ENCODE measurements around the gene FANCC.
"Not testable (repeated sequence)": the region's sequence is repeated elsewhere in the genome, so short reads cannot be mapped to it uniquely, and the experiment has no call there.

Gene FANCC

DNA sequence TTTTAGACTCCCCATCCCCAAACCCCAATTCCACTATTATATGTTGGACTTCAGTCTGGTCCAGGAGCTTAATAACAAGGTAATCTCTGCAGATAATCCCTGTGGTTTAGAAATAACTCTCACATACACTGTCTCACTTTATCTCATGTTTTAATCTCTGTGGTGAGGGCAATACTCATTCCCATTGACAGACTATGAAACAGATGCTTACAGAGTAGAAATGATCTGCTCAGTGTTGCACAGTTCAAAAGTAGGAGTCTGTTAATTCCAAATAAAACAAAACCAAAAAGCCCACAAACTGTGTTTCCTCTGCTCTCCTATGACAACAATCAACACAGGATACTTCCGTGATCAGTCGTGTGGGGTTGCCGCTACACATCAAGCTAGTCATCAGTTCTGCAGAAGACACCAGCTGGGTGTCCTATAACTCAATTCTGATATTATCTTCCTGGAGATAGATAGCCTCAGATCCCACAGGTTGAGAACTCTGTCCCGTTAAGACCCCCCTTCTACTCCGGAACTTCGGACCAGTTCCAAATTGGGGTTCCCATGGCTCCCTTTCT is 26.3 kb upstream of the FANCC start:
- no peak overlapping the region for H3K4me3 ChIP-seq (ENCODE audit: low read length)
- TF ChIP-seq ZNF274 (IDR thresholded peaks at IDR 0.05; ENCODE audit: low read depth, low read length): no peak

DNA sequence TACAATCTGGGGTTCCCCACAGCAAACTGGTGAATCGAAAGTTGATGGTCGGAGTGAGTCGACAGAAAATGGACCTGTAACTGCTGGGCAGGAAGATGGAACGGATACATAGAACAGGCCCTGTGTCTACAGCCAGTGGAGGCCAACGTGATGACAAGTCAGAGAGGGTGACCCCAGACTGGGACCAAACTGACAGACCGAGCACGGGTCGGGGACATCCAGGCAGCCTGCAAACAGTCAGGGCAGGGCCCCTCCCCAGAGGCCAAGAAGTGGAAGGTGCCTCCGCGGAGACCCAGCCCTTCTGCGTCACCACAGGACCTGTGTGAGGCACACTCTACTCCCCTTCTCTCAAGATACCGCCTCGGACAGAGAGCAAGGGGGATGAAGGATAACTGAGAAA is 25.1 kb upstream of the FANCC start:
- H3K4me3 ChIP-seq (ENCODE audit: low read length): no peak overlapping the region
- no peak for TF ChIP-seq ZNF274 (IDR thresholded peaks at IDR 0.05; ENCODE audit: low read depth, low read length)

DNA sequence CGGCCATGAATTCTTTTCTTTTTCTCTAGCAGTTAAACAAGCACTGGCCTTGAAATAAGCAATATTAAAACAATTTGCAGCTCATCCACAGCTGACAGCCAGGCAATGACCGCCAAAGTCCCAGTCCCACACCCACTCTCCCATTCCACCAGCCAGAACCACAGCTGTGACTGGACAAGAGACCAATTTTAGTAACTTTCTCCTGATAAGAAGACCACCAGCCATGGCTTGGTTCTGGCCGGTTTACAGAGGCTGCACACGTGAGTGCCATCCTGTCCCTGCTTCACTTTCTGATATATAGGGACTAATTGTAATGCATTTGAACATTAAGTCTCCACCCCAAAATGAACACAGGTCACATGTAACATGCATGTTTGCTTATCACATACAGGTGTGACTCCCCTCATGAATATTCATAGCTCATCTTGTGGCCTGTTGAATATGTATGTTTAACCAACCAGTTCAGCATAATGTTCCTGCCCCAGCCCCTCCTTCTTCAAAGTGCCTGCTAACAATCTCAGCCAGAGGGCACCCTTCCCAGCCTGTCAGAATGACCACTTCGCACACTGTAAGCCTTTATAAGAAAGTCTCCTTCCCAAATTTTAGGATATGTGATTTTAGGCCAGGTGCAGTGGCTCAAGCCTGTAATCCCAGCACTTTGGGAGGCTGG is 23.9 kb upstream of the FANCC start:
- H3K4me3 ChIP-seq (ENCODE audit: low read length): no peak overlapping the region
- no peak for TF ChIP-seq ZNF274 (IDR thresholded peaks at IDR 0.05; ENCODE audit: low read depth, low read length)

DNA sequence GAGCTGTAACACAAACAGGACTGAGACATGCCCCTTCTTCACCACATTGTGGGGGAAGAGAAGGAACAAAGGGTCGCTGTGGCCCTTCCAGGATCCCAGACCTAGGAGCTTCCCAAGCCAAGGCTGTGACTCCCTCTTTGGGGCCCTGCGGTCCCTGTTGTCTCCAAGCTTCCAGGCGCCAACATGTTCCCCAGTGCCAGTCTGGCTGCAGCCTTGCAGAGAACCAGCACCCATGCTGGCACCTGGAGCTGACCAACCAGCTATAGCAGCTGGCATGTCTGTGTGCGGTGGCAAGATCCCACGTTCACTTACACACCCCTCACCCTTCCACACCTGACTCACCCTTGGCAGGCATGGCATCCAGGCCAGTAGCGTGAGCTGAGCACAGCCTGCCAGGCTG is 20.7 kb upstream of the FANCC start:
- H3K4me3 ChIP-seq (ENCODE audit: low read length): no peak overlapping the region
- TF ChIP-seq ZNF274 (IDR thresholded peaks at IDR 0.05; ENCODE audit: low read depth, low read length): no peak

DNA sequence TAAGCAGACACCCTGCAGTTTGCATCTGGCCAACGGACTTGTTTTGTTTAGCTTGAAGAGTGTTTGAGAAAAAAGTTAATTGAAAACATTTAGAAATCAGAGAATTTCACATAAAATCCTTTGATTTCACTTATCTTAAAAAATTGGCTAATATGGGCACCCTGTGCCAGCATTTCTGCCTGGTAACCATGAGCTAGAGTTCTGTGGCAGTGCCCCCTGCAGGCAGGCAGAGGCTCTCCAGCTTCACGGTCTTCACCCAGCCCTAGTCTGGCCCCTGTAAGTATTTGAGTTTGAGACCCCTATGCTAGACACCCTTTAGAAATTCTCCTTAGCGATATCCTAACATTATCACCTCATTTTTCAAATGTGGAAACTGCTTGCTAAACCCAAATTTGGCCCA is 18.8 kb upstream of the FANCC start:
- TF ChIP-seq ZNF274 (IDR thresholded peaks at IDR 0.05; ENCODE audit: low read depth, low read length): no peak
- no peak overlapping the region for H3K4me3 ChIP-seq (ENCODE audit: low read length)

DNA sequence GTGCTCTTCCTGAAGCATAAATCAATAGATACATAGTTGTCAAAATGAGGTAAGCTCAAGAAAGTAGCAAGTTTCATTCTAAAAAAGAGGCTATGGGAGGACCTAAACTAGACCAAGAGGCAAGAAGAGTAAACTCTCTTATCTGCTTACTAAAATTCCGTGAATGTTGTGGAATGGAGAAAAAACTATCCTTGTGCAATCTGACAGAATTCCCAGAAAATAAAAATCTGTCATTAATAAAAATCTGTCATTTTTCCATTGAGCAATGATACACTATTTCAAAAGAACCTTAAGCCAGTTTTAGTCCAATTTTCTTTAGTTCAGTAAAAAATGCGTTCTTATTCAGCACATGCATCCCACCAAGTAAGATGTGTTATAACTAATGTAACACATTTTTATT is 15.9 kb upstream of the FANCC start:
- no peak for TF ChIP-seq ZNF274 (IDR thresholded peaks at IDR 0.05; ENCODE audit: low read depth, low read length)

DNA sequence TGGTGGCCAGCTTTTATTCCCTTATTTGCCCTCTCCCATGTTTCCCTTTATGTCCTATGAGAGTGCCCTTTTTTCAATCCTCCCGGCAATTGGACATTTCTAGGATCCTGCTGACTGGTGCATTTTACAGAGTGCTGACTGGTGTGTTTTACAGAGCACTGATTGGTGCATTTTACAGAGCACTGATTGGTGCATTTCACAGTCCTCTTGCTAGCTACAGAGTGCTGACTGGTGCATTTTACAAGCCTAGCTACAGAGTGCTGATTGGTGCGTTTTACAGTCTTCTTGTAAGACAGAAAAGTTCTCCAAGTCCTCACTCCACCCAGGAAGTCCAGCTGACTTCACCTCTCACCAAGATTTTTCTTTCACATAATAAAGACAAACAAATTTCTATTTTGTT is 15.4 kb upstream of the FANCC start:
- no peak overlapping the region for H3K4me3 ChIP-seq (ENCODE audit: low read length)
- no peak for TF ChIP-seq ZNF274 (IDR thresholded peaks at IDR 0.05; ENCODE audit: low read depth, low read length)

More for the DNA sequence above, 15.9 kb upstream of the FANCC start:
- no peak overlapping the region for H3K4me3 ChIP-seq (ENCODE audit: low read length)

DNA sequence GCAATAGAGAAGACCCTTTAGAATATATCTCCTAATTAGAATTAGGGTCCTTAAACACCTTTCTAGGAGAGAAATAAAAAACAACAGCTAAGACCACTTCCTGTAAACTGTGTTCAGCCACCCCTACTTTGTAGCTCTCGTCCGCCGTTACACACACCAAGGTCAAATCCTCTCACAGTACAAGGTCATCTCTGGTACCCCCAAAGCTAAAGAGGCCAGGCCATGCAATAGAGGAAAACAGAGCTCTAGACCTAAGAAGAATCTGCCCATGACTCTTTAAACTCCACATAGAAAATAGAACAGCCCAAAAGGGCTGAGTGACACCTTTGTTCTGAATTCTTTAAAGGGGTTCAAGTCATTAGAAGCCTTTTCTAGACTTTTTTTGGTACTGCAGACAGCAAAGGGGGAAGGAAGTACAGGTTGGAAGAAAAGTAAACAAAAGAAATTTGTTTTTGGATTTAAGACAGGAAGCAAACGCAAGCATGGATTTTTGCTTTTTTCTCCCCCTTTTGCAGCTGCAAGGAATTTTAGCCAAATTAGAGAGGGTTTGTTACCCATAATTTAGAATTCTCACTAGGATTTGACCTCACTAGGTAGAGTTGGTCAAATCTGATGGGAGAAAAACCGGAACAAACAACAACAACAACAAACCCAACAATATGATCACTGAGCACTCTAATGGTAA is 13.4 kb upstream of the FANCC start:
- H3K4me3 ChIP-seq (ENCODE audit: low read length): no peak overlapping the region
- TF ChIP-seq ZNF274 (IDR thresholded peaks at IDR 0.05; ENCODE audit: low read depth, low read length): no peak

DNA sequence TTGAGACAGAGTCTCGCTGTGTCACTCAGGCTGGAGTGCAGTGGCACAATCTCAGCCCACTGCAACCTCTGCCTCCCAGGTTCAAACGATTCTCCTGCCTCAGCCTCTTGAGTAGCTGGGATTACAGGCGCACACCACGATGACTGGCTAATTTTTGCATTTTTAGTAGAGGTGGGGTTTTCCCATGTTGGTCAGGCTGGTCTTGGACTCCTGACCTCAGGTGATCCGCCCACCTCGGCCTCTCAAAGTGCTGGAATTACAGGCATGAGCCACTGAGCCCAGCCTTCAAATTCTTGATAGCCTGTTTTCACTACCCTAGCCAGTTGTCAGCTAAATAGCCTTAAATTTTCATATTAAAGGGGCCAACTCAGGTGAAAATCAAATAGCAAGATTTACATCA is 11.6 kb upstream of the FANCC start:
- not testable (repeated sequence) for H3K4me3 ChIP-seq (ENCODE audit: low read length)

DNA sequence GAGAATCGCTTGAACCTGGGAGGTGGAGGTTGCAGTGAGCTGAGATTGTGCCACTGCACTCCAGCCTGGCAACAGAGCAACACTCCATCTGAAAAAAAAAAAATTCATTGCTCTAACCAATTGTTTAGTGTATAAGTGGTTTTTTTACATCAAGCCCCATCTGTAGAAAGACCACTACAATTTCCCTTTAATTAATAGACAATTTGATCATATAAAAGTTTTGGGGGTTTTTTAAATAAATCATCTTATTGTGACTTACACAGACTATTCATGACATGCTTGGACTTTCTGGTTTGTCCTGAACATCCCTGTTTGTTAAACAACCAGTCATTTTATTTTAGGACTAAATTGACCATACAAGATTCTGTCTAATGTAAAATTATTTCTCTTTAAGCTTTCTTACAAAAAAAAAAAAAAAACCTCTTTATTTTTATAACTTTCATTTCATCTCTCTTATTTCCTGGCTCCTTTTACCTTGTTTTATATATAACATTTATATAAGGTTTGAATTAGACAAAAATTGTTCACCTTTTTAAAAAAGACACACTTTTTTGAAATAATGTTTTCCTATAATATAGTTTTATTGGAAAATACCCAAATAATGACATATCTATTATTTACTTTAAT is 9.8 kb upstream of the FANCC start:
- no peak for TF ChIP-seq ZNF274 (IDR thresholded peaks at IDR 0.05; ENCODE audit: low read depth, low read length)
- no peak overlapping the region for H3K4me3 ChIP-seq (ENCODE audit: low read length)

DNA sequence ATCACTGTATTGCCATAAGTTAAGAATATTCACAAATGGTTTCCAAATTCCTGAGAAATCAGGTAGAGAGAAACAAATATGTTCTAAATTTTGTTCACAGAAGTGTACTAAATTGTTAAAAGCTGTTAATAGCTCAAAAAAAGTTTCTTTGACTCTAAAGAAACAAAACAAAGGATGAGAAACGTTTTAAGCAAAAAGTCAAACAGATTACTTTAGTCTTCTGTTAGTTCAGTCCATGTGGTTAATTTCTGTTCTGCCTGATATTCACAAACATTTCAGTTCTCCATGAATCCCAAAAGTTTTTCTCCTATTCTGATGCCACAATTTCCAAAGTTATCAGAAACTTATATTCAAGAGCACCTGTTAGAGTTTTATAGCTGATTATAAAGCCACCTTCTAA is 7.7 kb upstream of the FANCC start:
- no peak overlapping the region for H3K4me3 ChIP-seq (ENCODE audit: low read length)
- TF ChIP-seq ZNF274 (IDR thresholded peaks at IDR 0.05; ENCODE audit: low read depth, low read length): no peak

DNA sequence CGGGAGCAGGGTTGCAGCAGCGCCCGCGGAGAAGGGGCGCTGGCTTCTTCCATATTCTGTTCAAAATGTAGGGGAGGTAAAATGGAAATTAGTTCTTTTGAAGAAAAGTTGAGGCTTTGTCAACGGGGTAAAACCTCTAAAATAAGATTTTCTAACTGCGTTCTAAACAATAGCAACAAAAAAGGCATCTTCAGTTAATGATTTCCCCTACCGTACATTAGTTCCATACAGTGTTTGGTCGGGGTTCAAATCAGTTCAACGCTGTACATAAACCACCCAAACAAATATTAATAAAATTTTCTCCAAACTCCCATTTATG is 343 bp upstream of the FANCC start:
- H3K4me3 ChIP-seq (ENCODE audit: low read length): peak overlapping the region; percentile 97

DNA sequence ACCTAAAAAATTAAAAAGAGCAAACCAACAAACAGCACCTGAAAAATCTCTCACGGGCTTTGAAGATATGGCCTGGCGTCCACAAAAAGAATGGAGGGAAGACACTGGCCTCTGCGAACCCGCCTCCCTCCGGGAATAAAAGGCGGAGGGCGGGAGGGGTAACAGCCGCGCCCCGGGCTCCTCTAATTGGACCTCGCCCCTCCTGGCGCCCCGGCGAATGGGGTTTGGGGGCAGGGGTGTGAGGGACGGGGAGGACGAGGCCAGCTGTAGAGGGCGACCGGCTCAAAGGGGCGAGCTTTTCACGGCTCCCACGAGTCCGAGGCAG is 753 bp downstream of the FANCC start:
- H3K4me3 ChIP-seq (ENCODE audit: low read length): peak overlapping the region; percentile 97
- TF ChIP-seq ZNF274 (IDR thresholded peaks at IDR 0.05; ENCODE audit: low read depth, low read length): no peak

More for the DNA sequence above, 343 bp upstream of the FANCC start:
- TF ChIP-seq ZNF274 (IDR thresholded peaks at IDR 0.05; ENCODE audit: low read depth, low read length): no peak

DNA sequence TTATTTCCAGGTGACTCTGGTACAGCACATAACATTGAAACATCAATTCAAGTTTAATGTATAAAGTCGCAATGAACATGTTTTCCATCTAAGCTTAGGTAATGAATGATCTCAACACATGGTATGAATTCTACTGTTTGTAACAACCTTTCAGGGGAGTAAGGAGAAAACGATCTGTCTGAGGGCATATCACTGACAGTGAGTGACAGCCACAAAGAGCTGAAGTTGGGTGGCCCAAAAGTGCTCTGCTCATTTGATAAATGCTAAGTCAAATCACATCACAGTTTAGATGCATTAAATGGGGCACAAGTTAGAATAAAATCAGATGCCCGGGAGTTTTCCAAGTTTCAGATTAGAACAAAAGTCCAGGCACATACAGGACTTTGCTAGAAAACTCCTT is 1.2 kb downstream of the FANCC start:
- H3K4me3 ChIP-seq (ENCODE audit: low read length): peak overlapping the region; percentile 97
- no peak for TF ChIP-seq ZNF274 (IDR thresholded peaks at IDR 0.05; ENCODE audit: low read depth, low read length)

DNA sequence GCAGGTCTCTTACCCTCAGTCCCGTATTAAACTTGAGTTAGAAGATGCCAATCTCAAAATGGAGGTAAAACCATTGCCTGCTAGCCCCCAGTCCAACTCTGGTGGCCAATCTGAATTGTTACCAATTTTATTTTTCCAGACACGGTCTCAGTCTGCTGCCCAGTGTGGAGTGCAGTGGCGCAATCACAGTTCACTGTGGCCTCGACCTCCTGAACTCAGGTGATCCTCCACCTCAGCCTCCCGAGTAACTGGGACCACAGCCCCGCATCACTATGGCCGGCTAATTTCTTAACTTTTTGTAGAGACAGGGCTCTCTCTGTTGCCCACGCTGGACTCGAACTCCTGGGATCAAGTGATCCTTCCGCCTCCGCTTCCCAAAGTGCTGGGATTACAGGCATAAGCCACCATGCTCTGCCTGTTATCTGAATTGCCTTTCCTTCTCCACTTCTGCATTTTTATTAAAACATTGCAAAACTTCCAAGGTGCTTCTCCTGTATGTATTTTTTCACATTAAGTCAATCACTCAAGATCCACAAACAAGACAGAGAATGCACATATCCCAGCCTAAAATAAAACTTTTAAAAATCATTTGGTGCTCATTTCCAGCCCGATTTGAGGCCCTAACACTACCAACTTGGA is 2.3 kb downstream of the FANCC start:
- no peak overlapping the region for H3K4me3 ChIP-seq (ENCODE audit: low read length)
- TF ChIP-seq ZNF274 (IDR thresholded peaks at IDR 0.05; ENCODE audit: low read depth, low read length): no peak
